Activated T-helper 1 cell treated with anti-CD3 and anti-CD28 coated beads, Interleukin-12 subunit alpha, Interleukin-12 subunit beta, Interleukin-2, Interleukin-4 antibody, amounts not matched to agents 30 ng/mL and 10 ng/mL and 1 ng/mL, durations not matched to agents 14 hours and 24 hours and 36 hours (primary cell): ENCODE results near the gene TRIO. TPM values are rescaled to one million over a fixed set of nuclear protein-coding genes. Genes with fewer than 3 reads are reported as not detected.

Source experiments
- DNase-seq: peaks from one replicate; pipeline ENCODE4 v3.0.0; 2021; ENCODE audit warnings: low spot score
- H3K27ac Mint-ChIP-seq: one replicate; pipeline ENCODE4 v1.8.0; 2021; ENCODE audit warnings: mild to moderate bottlenecking, mixed read lengths
- H3K27me3 Mint-ChIP-seq: one replicate; pipeline ENCODE4 v1.8.0; 2022; ENCODE audit warnings: mild to moderate bottlenecking, moderate library complexity, mixed read lengths; ENCODE audit not compliant: insufficient read depth
- H3K36me3 Mint-ChIP-seq: one replicate; pipeline ENCODE4 v1.8.0; 2021; ENCODE audit warnings: low read depth, mixed read lengths
- H3K4me1 Mint-ChIP-seq: one replicate; pipeline ENCODE4 v1.8.0; 2021; ENCODE audit warnings: low read depth, mixed read lengths
- H3K4me3 Mint-ChIP-seq: one replicate; pipeline ENCODE4 v1.8.0; 2021; ENCODE audit warnings: mild to moderate bottlenecking, moderate library complexity, mixed read lengths
- H3K9me3 Mint-ChIP-seq: one replicate; pipeline ENCODE4 v1.8.0; 2021; ENCODE audit warnings: mixed read lengths
- intact Hi-C: fragments of 100-400 bp; cut with micrococcal nuclease; formaldehyde crosslinking; loops from one replicate; pipeline ENCODE4 v1.15.1; 2024
- total RNA-seq: library from RNA; stranded (reverse); gene quantifications from 2 replicates; pipeline ENCODE4 v1.2.3, GENCODE V29; 2022

Gene TRIO
- total RNA-seq, 1 donor from 2014 or later, result 11.4 TPM

- Mint-ChIP-seq H3K4me1 (no peaks in the 10 kb centered on the region), H3K27me3 (peaks cover 3% of the 10 kb centered on the region), H3K27ac (no peak overlapping the region), H3K9me3 (no peaks in the 10 kb centered on the region), H3K4me3 (no peak overlapping the region), H3K36me3 (no peaks in the 10 kb centered on the region)
- intact Hi-C loops, result no loop called here
- no peak for DNase-seq
Measured at GRCh38 chr5:14168793-14169262, 25.7 kb downstream of the TRIO start.

- Mint-ChIP-seq H3K4me1 (no peaks in the 10 kb centered on the region), H3K27me3 (peaks cover 3% of the 10 kb centered on the region), H3K27ac (no peak overlapping the region), H3K4me3 (no peak overlapping the region), H3K9me3 (no peaks in the 10 kb centered on the region), H3K36me3 (no peaks in the 10 kb centered on the region)
- intact Hi-C loops, result no loop called here
- DNase-seq, result no peak
Measured at GRCh38 chr5:14171046-14171445, 27.9 kb downstream of the TRIO start.

- no peak overlapping the region for H3K27ac Mint-ChIP-seq
- no peak for DNase-seq
- no peaks in the 10 kb centered on the region for H3K36me3 Mint-ChIP-seq
- no peak overlapping the region for H3K4me3 Mint-ChIP-seq
- H3K4me1 Mint-ChIP-seq, result no peaks in the 10 kb centered on the region
- H3K27me3 Mint-ChIP-seq, result peaks cover 3% of the 10 kb centered on the region
- H3K9me3 Mint-ChIP-seq, result no peaks in the 10 kb centered on the region
- intact Hi-C loops, result no loop called here
Measured at GRCh38 chr5:14171621-14172020, 28.5 kb downstream of the TRIO start.

- H3K4me3 Mint-ChIP-seq, result no peak overlapping the region
- H3K27ac Mint-ChIP-seq, result no peak overlapping the region
- intact Hi-C loops, result no loop called here
- H3K4me1 Mint-ChIP-seq, result no peaks in the 10 kb centered on the region
- peaks cover 3% of the 10 kb centered on the region for H3K27me3 Mint-ChIP-seq
- H3K9me3 Mint-ChIP-seq, result no peaks in the 10 kb centered on the region
- DNase-seq, result no peak
- H3K36me3 Mint-ChIP-seq, result no peaks in the 10 kb centered on the region
Measured at GRCh38 chr5:14172149-14172795, 29.1 kb downstream of the TRIO start.

- DNase-seq, result no peak
- Mint-ChIP-seq H3K27me3 (peaks cover 6% of the 10 kb centered on the region), H3K27ac (no peak overlapping the region), H3K4me1 (no peaks in the 10 kb centered on the region), H3K4me3 (no peak overlapping the region), H3K36me3 (no peaks in the 10 kb centered on the region), H3K9me3 (no peaks in the 10 kb centered on the region)
- intact Hi-C loops, result no loop called here
Measured at GRCh38 chr5:14173377-14174229, 30.5 kb downstream of the TRIO start.

- no peak overlapping the region for H3K4me3 Mint-ChIP-seq
- no peak for DNase-seq
- intact Hi-C loops, result no loop called here
- H3K4me1 Mint-ChIP-seq, result no peaks in the 10 kb centered on the region
- H3K27me3 Mint-ChIP-seq, result peaks cover 6% of the 10 kb centered on the region
- no peaks in the 10 kb centered on the region for H3K9me3 Mint-ChIP-seq
- no peaks in the 10 kb centered on the region for H3K36me3 Mint-ChIP-seq
- no peak overlapping the region for H3K27ac Mint-ChIP-seq
Measured at GRCh38 chr5:14174230-14174636, 31.1 kb downstream of the TRIO start.

- H3K4me3 Mint-ChIP-seq, result no peak overlapping the region
- no peak for DNase-seq
- H3K27me3 Mint-ChIP-seq, result peaks cover 3% of the 10 kb centered on the region
- intact Hi-C loops, result no loop called here
- H3K27ac Mint-ChIP-seq, result no peak overlapping the region
- H3K9me3 Mint-ChIP-seq, result no peaks in the 10 kb centered on the region
- no peaks in the 10 kb centered on the region for H3K36me3 Mint-ChIP-seq
- no peaks in the 10 kb centered on the region for H3K4me1 Mint-ChIP-seq
Measured at GRCh38 chr5:14175381-14175780, 32.2 kb downstream of the TRIO start.

- no peak for DNase-seq
- intact Hi-C loops, result no loop called here
- peaks cover 3% of the 10 kb centered on the region for H3K27me3 Mint-ChIP-seq
- no peaks in the 10 kb centered on the region for H3K36me3 Mint-ChIP-seq
- no peaks in the 10 kb centered on the region for H3K4me1 Mint-ChIP-seq
- H3K27ac Mint-ChIP-seq, result no peak overlapping the region
- H3K9me3 Mint-ChIP-seq, result no peaks in the 10 kb centered on the region
- H3K4me3 Mint-ChIP-seq, result no peak overlapping the region
Measured at GRCh38 chr5:14176888-14177287, 33.7 kb downstream of the TRIO start.

GRCh38 chr5:14177634-14178033, 34.5 kb downstream of the TRIO start:
- peaks cover 3% of the 10 kb centered on the region for H3K27me3 Mint-ChIP-seq
- no peak overlapping the region for H3K4me3 Mint-ChIP-seq
- H3K4me1 Mint-ChIP-seq, result no peaks in the 10 kb centered on the region
- no peaks in the 10 kb centered on the region for H3K9me3 Mint-ChIP-seq
- no peaks in the 10 kb centered on the region for H3K36me3 Mint-ChIP-seq
- DNase-seq, result no peak
- no peak overlapping the region for H3K27ac Mint-ChIP-seq
- intact Hi-C loops, result no loop called here

- Mint-ChIP-seq H3K36me3 (no peaks in the 10 kb centered on the region), H3K4me3 (no peak overlapping the region), H3K4me1 (no peaks in the 10 kb centered on the region), H3K27ac (no peak overlapping the region), H3K9me3 (no peaks in the 10 kb centered on the region), H3K27me3 (peaks cover 3% of the 10 kb centered on the region)
- intact Hi-C loops, result no loop called here
- DNase-seq, result no peak
Measured at GRCh38 chr5:14178091-14178490, 34.9 kb downstream of the TRIO start.

- no peaks in the 10 kb centered on the region for H3K4me1 Mint-ChIP-seq
Measured at GRCh38 chr5:14178671-14179211, 35.6 kb downstream of the TRIO start.

GRCh38 chr5:14179446-14179845, 36.3 kb downstream of the TRIO start:
- no peaks in the 10 kb centered on the region for H3K9me3 Mint-ChIP-seq
- H3K4me3 Mint-ChIP-seq, result no peak overlapping the region
- H3K27ac Mint-ChIP-seq, result no peak overlapping the region
- DNase-seq, result no peak
- intact Hi-C loops, result no loop called here
- peaks cover 3% of the 10 kb centered on the region for H3K27me3 Mint-ChIP-seq
- no peaks in the 10 kb centered on the region for H3K4me1 Mint-ChIP-seq
- H3K36me3 Mint-ChIP-seq, result no peaks in the 10 kb centered on the region

More at GRCh38 chr5:14178671-14179211, 35.6 kb downstream of the TRIO start:
- Mint-ChIP-seq H3K36me3 (no peaks in the 10 kb centered on the region), H3K4me3 (no peak overlapping the region), H3K9me3 (no peaks in the 10 kb centered on the region), H3K27me3 (peaks cover 3% of the 10 kb centered on the region), H3K27ac (no peak overlapping the region)
- DNase-seq, result no peak
- intact Hi-C loops, result no loop called here

- Mint-ChIP-seq H3K27me3 (peaks cover 3% of the 10 kb centered on the region), H3K4me1 (no peaks in the 10 kb centered on the region), H3K4me3 (no peak overlapping the region), H3K9me3 (no peaks in the 10 kb centered on the region), H3K36me3 (no peaks in the 10 kb centered on the region), H3K27ac (no peak overlapping the region)
- no peak for DNase-seq
- intact Hi-C loops, result no loop called here
Measured at GRCh38 chr5:14180437-14180836, 37.3 kb downstream of the TRIO start.
